Kidney epithelial cell (primary cell): ENCODE data around the gene LCAT. TPM values are rescaled to one million over a fixed set of nuclear protein-coding genes. Genes with fewer than 3 reads are reported as not detected.

Experiments used
- DNase-seq: peaks from one replicate; pipeline ENCODE4 v3.0.0-alpha.2; 2010; ENCODE audit warnings: low read depth
- H3K27me3 ChIP-seq: 2 replicates; pipeline ENCODE4 v1.6.0; 2011; ENCODE audit warnings: low read length; ENCODE audit not compliant: control insufficient read depth, insufficient read depth
- H3K36me3 ChIP-seq: 2 replicates; pipeline ENCODE4 v1.5.1; 2011; ENCODE audit warnings: low read length; ENCODE audit not compliant: control insufficient read depth, insufficient read depth
- H3K4me3 ChIP-seq: 2 replicates; pipeline ENCODE4 v1.5.1; 2011; ENCODE audit warnings: low read depth, mild to moderate bottlenecking, control low read depth, low read length
- CTCF ChIP-seq: IDR thresholded peaks from 2 replicates; pipeline ENCODE4 v1.5.1; 2011; ENCODE audit warnings: mild to moderate bottlenecking, moderate library complexity, low read length, control low read depth, inconsistent platforms; ENCODE audit not compliant: insufficient read depth, poor library complexity, severe bottlenecking
- total RNA-seq: library from RNA; depleted of rRNA; stranded (reverse); fragments of >200 nt; gene quantifications from 2 replicates; pipeline ENCODE4 v1.2.3, GENCODE V29; 2015

Gene LCAT
- total RNA-seq, 1 donor from 2014 or later = 3.7 TPM

GRCh38 chr16:67965668-67966548 is 22.0 kb upstream of the LCAT start:
- TF ChIP-seq CTCF = no peak
- no peak for DNase-seq
- Histone ChIP-seq H3K27me3 (no peaks in the 10 kb centered on the region), H3K4me3 (no peak overlapping the region), H3K36me3 (no peaks in the 10 kb centered on the region)

- Histone ChIP-seq H3K36me3 (no peaks in the 10 kb centered on the region), H3K4me3 (no peak overlapping the region), H3K27me3 (no peaks in the 10 kb centered on the region)
- DNase-seq = no peak
- no peak for TF ChIP-seq CTCF
Measured at GRCh38 chr16:67964477-67965131, 20.7 kb upstream of the LCAT start.

- H3K4me3 ChIP-seq = no peak overlapping the region
- DNase-seq = no peak
- no peaks in the 10 kb centered on the region for H3K27me3 ChIP-seq
- no peaks in the 10 kb centered on the region for H3K36me3 ChIP-seq
- TF ChIP-seq CTCF = no peak
Measured at GRCh38 chr16:67963662-67964321, 19.9 kb upstream of the LCAT start.

GRCh38 chr16:67963292-67963661 is 19.4 kb upstream of the LCAT start:
- TF ChIP-seq CTCF = no peak
- no peaks in the 10 kb centered on the region for H3K27me3 ChIP-seq
- no peak for DNase-seq
- no peaks in the 10 kb centered on the region for H3K36me3 ChIP-seq
- H3K4me3 ChIP-seq = no peak overlapping the region

GRCh38 chr16:67962135-67962534 is 18.2 kb upstream of the LCAT start:
- no peaks in the 10 kb centered on the region for H3K27me3 ChIP-seq
- TF ChIP-seq CTCF = no peak
- H3K4me3 ChIP-seq = no peak overlapping the region
- H3K36me3 ChIP-seq = no peaks in the 10 kb centered on the region
- DNase-seq = no peak
